GM18511 (cell line): ENCODE measurements around the gene TCHH.

ENCODE experiments used
- ATAC-seq: cut with Tn5 transposase; IDR thresholded peaks from one replicate; pipeline ENCODE4 v1.9.1; 2021; ENCODE audit warnings: mild to moderate bottlenecking, moderate library complexity; ENCODE audit not compliant: unreplicated experiment

TCHH gene

GRCh38 chr1:152067150-152067549, 48.1 kb downstream of the TCHH start:
- no peak for ATAC-seq

GRCh38 chr1:152061952-152062351, 53.3 kb downstream of the TCHH start:
- no peak for ATAC-seq
